NCI-H1417 treated with DMSO at 0.1 percent for 48 hours (cell line): Measurements from ENCODE around the gene AKNAD1.
"Not testable (repeated sequence)": the region's sequence is repeated elsewhere in the genome, so short reads cannot be mapped to it uniquely, and the experiment has no call there.

Source experiments
- DNase-seq: peaks from one replicate; lab custom pipeline; 2025; lab: John Stamatoyannopoulos, UW

AKNAD1 gene

GRCh38 chr1:108856994-108857393, at the start of gene AKNAD1:
TSS of gene AKNAD1 (minus strand) at chr1:108857094. CDS start at chr1:108852664, 4,430 bp downstream.
- DNase-seq: no peak

- DNase-seq: no peak
Observed at GRCh38 chr1:108901106-108901505, 44.2 kb upstream of the AKNAD1 start.

GRCh38 chr1:108897865-108898720, 41.2 kb upstream of the AKNAD1 start:
- DNase-seq: peak; percentile 29

GRCh38 chr1:108896146-108897145, 39.6 kb upstream of the AKNAD1 start:
- DNase-seq: no peak

- no peak for DNase-seq
Observed at GRCh38 chr1:108893141-108893530, 36.2 kb upstream of the AKNAD1 start.

GRCh38 chr1:108892356-108893140, 35.7 kb upstream of the AKNAD1 start:
- DNase-seq: no peak

GRCh38 chr1:108889706-108890384, 33.0 kb upstream of the AKNAD1 start:
- DNase-seq: no peak

GRCh38 chr1:108889006-108889645, 32.2 kb upstream of the AKNAD1 start:
- not testable (repeated sequence) for DNase-seq

GRCh38 chr1:108886292-108886691, 29.4 kb upstream of the AKNAD1 start:
- no peak for DNase-seq

- DNase-seq: no peak
Observed at GRCh38 chr1:108884968-108885367, 28.1 kb upstream of the AKNAD1 start.

GRCh38 chr1:108882837-108883236, 25.9 kb upstream of the AKNAD1 start:
- no peak for DNase-seq

GRCh38 chr1:108881369-108881768, 24.5 kb upstream of the AKNAD1 start:
- no peak for DNase-seq

- no peak for DNase-seq
Observed at GRCh38 chr1:108880850-108881249, 24.0 kb upstream of the AKNAD1 start.

- peak; percentile 55 for DNase-seq
Observed at GRCh38 chr1:108878678-108879077, 21.8 kb upstream of the AKNAD1 start.

GRCh38 chr1:108878160-108878469, 21.2 kb upstream of the AKNAD1 start:
- no peak for DNase-seq

- no peak for DNase-seq
Observed at GRCh38 chr1:108877348-108878159, 20.7 kb upstream of the AKNAD1 start.

- no peak for DNase-seq
Observed at GRCh38 chr1:108871050-108871724, 14.3 kb upstream of the AKNAD1 start.

- DNase-seq: no peak
Observed at GRCh38 chr1:108865316-108865910, 8.5 kb upstream of the AKNAD1 start.

- no peak for DNase-seq
Observed at GRCh38 chr1:108863984-108864383, 7.1 kb upstream of the AKNAD1 start.
